Motor neuron (in vitro differentiated cells): ENCODE data around the gene GMCL1. TPM values are rescaled to one million over a fixed set of nuclear protein-coding genes. Genes with fewer than 3 reads are reported as not detected.

Source experiments
- ATAC-seq, 8 experiments: fragments of 200-7000 bp; cut with Tn5 transposase; replicated peaks in 6 of 8; 2 replicates each; pipeline ENCODE4 v1.8.0; 2021; ENCODE audit warnings: mild to moderate bottlenecking in 8 of 8, moderate library complexity in 8 of 8
- H3K27ac ChIP-seq, 2 donors: fragments of 250-450 bp; sonication (Bioruptor Pico); 2 replicates each; pipeline ENCODE4 v1.9.0; 2021; ENCODE audit warnings: antibody characterized with exemption in 2 of 2, mild to moderate bottlenecking in 2 of 2, moderate library complexity in 1 of 2
- H3K4me1 ChIP-seq, 2 donors: fragments of 250-450 bp; sonication (Bioruptor Pico); replicated peaks in 1 of 2; 2 replicates each; pipeline ENCODE4 v1.6.1; 2021; ENCODE audit warnings: antibody characterized with exemption in 2 of 2, mild to moderate bottlenecking in 2 of 2, moderate library complexity in 1 of 2
- H3K4me3 ChIP-seq, 5 donors: fragments of 250-450 bp; sonication (Bioruptor Pico); 2 replicates each; pipeline ENCODE4 v1.9.0; 2021; ENCODE audit warnings: antibody characterized with exemption in 5 of 5, mild to moderate bottlenecking in 5 of 5, moderate library complexity in 4 of 5
- WGBS, 10 experiments: fragments of 450-650 bp; shearing (Covaris generic); methylation state at CpG; one replicate each; pipeline ENCODE4 v1.0.0; 2022; 5-methylcytosine and 5-hydroxymethylcytosine counted together
- in situ Hi-C, 9 experiments: fragments of 400-800 bp; cut with MboI; loops; one replicate each; pipeline ENCODE4 v1.15.0; 2021; ENCODE audit warnings: low sequenced_read_pairs in 9 of 9, low pct_unique_long_range_greater_than_20kb in 2 of 9; ENCODE audit not compliant: unreplicated experiment in 9 of 9
- total RNA-seq, 8 experiments: library from RNA; unstranded; fragments of 300-600 nt; gene quantifications; 2 replicates each; pipeline versions ENCODE4 v1.2.3 to v1.2.4, GENCODE V29; 2022

The GMCL1 gene, protein sequence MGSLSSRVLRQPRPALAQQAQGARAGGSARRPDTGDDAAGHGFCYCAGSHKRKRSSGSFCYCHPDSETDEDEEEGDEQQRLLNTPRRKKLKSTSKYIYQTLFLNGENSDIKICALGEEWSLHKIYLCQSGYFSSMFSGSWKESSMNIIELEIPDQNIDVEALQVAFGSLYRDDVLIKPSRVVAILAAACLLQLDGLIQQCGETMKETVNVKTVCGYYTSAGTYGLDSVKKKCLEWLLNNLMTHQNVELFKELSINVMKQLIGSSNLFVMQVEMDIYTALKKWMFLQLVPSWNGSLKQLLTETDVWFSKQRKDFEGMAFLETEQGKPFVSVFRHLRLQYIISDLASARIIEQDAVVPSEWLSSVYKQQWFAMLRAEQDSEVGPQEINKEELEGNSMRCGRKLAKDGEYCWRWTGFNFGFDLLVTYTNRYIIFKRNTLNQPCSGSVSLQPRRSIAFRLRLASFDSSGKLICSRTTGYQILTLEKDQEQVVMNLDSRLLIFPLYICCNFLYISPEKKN
- total RNA-seq: 10 to 100 TPM in 3 of 8 experiments, 1 to 10 TPM in 5; 6.4 to 19.5 (median 8.5) TPM

DNA sequence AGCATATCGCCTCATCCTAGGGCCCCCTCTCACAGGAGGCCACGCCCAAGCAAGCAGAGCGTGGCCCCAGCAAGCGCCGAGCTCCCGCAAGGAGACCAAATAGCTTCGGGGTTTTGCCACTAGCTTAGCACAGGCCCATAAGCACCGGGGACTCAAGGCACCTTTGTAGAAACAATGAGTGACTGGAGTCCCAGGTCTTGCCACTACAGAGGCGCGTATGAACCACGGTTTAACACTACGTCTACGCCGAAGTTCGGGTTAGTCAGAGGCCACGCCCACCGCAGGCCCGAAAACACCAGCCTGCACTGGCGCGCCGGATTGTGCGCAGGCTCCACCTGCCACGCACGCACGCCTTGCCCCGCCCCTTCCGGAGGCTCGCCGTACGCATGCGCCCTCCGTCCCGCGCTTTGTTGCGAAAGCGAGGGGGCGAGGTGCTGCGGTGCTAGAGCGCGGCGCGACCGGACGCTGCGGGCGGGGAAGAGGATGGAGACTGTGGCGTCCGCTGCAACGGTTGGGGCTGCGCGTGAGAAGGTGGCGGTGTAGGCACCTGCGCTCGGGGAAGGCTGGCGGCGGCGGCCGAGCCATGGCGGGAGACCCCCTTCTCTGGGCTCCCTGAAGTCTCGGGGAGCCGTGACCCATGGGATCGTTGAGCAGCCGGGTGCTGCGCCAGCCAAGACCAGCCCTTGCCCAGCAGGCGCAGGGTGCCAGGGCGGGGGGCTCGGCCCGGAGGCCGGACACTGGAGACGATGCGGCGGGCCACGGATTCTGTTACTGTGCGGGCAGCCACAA is at the start of gene GMCL1:
TSS of gene GMCL1 (plus strand) at position 405 of the 789 bp plus-strand sequence. CDS start at position 638, 233 bp downstream.
- H3K4me1 ChIP-seq: peaks cover 11 to 18% of the 10 kb centered on the region in 2 donors
- H3K4me3 ChIP-seq: peak within 1 kb of the TSS; percentile 57 to 91 (median 72)
- in situ Hi-C loops: no loop called here
- peak; percentile 85 to 95 (median 94) for ATAC-seq
- 0 to 3% (median 0%) methylated on average over 5 to 18 of the region's 74 CpGs; no CpG with 5 or more reads in 5 of the 10 experiments for WGBS, 10 experiments
- peak within 1 kb of the TSS; percentile 78 to 90 for H3K27ac ChIP-seq

DNA sequence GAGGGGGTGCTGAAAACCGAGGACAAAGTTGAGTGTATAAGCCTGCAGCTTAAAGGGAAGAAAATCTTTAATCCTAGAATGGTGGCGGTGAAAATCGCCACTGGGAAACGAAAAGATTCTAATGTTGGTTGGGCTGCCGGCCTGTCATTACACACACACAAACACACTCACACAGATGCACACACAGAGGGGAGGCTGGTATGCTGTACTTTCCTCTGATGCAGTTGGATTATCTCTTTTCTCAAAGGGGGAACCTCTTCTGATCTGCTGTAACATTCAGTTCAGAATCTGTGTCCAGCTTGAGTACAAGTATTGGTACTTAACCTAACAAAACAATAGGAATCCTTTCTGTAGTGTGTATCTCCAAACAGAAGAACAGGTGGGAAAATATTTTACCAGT is 48.5 kb upstream of the GMCL1 start:
- in situ Hi-C loops: no loop called here
- no peak for ATAC-seq

DNA sequence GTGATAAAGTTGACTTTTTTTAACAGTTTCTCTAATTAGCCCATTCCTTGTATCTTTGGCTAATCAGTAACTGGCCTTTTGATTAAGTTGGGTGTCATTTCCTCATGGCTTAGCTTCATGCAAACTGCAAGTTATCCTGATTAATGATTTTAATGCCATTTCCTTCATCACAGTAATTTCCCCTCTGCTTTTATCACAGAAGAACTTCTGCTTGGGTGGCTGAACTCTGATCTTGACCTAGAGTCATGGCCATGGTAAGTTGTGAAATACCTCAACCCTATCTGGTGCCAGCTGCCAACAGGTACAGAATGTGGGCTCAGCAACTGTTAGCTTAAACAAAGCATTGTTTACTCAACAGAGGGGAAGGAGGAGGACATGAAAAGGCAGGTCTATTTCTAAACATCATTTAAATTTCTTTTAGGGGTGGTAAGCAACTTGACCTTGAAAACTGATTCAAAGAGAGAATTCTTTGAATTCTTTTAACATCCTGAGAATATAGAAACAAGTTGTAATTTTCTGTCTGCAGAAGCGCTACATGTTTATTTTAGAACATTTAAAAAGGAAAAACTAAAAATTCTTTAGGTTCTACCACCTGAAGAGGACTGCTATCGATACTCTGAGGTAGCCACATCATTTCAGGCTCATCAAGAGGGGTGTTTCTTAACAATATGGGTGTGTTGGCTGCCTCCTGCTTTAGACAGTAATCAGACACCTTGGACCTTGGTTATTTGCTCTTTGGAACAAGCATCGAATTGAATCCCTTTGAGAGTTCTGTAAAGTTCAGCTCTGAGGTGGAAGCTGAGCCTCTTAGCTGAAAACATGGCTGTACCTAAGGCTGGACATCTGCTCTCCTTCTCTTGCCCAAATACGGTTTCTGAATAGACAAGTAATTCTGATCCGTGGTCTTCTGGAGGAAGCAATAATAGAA is 47.9 kb upstream of the GMCL1 start:
- ATAC-seq: no peak
- 72 to 95% (median 92%) methylated on average over 2 to 5 of the region's 5 CpGs; no CpG with 5 or more reads in 2 of the 10 experiments for WGBS, 10 experiments
- in situ Hi-C loops: no loop called here
- Histone ChIP-seq H3K4me1 (peaks cover 0 to 5% of the 10 kb centered on the region in 2 donors), H3K27ac (no peak overlapping the region), H3K4me3 (no peak overlapping the region)

More for the DNA sequence above, 48.5 kb upstream of the GMCL1 start:
- H3K4me1 ChIP-seq: peaks cover 0 to 5% of the 10 kb centered on the region in 2 donors
- no peak overlapping the region for H3K4me3 ChIP-seq
- H3K27ac ChIP-seq: no peak overlapping the region
- 20 to 90% (median 64%) methylated on average over 1 to 5 of the region's 5 CpGs; no CpG with 5 or more reads in 3 of the 10 experiments for WGBS, 10 experiments

GRCh38 chr2:69784228-69784627 is 45.2 kb upstream of the GMCL1 start:
- WGBS, 10 experiments: 78 to 100% (median 87%) methylated on average over 3 to 5 of the region's 5 CpGs
- H3K4me3 ChIP-seq: no peak overlapping the region
- H3K27ac ChIP-seq: no peak overlapping the region
- in situ Hi-C loops: no loop called here
- peaks cover under 1 to 6% of the 10 kb centered on the region in 2 donors for H3K4me1 ChIP-seq
- no peak for ATAC-seq

DNA sequence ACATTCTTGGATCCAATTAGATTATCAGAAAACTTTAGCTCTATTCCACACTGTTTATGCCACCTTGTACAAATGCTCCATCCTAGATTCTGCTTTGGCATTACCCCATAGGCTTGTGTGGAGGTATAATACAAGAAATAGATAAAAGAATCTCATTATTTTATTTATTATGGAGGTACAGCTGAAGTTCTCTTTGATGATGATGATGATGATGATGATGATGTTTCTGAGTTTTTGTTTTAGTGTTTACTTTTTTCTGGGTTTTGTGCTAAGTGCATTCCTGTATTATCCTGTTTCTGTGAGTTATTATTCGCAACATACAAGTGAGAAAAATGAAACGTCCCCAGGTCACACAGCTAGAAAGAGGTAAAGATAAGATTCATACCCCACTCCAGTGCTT is 44.1 kb upstream of the GMCL1 start:
- Histone ChIP-seq H3K4me3 (no peak overlapping the region), H3K27ac (no peak overlapping the region), H3K4me1 (peaks cover 10 to 17% of the 10 kb centered on the region in 2 donors)
- no peak for ATAC-seq
- in situ Hi-C loops: no loop called here
- whole genome bisulfite sequencing, 10 experiments: 80 to 100% (median 89%) methylated on average over 1 to 2 of the region's 2 CpGs; no CpG with 5 or more reads in 3 of the 10 experiments

- H3K4me3 ChIP-seq: no peak overlapping the region
- ATAC-seq: no peak
- WGBS, 10 experiments: 10 to 100% (median 76%) methylated on average over 1 to 4 of the region's 4 CpGs; no CpG with 5 or more reads in 1 of the 10 experiments
- in situ Hi-C loops: no loop called here
- no peak overlapping the region for H3K27ac ChIP-seq
- peaks cover 18 to 23% of the 10 kb centered on the region in 2 donors for H3K4me1 ChIP-seq
These were observed 43.4 kb upstream of the GMCL1 start for GRCh38 chr2:69786052-69786560.

- H3K4me3 ChIP-seq: no peak overlapping the region
- peak overlapping the region in 1 of 2 donors; percentile 15 for H3K27ac ChIP-seq
- H3K4me1 ChIP-seq: peaks cover 18 to 20% of the 10 kb centered on the region in 2 donors
- 24 to 73% (median 36%) methylated on average over 2 to 7 of the region's 7 CpGs; no CpG with 5 or more reads in 4 of the 10 experiments for WGBS, 10 experiments
- ATAC-seq: peak; percentile 27 to 93 (median 80)
- in situ Hi-C loops: no loop called here
These were observed 40.2 kb upstream of the GMCL1 start for GRCh38 chr2:69789175-69789721.

GRCh38 chr2:69789772-69790600 is 39.5 kb upstream of the GMCL1 start:
- in situ Hi-C loops: no loop called here
- Histone ChIP-seq H3K4me3 (peak overlapping the region in 1 of 5 donors; percentile 7), H3K27ac (peak overlapping the region in 1 of 2 donors; percentile 15), H3K4me1 (peaks cover 18 to 20% of the 10 kb centered on the region in 2 donors)
- ATAC-seq: peak; percentile 44 to 90 (median 59)
- WGBS, 10 experiments: 0 to 47% (median 17%) methylated on average over 1 to 5 of the region's 7 CpGs; no CpG with 5 or more reads in 2 of the 10 experiments

DNA sequence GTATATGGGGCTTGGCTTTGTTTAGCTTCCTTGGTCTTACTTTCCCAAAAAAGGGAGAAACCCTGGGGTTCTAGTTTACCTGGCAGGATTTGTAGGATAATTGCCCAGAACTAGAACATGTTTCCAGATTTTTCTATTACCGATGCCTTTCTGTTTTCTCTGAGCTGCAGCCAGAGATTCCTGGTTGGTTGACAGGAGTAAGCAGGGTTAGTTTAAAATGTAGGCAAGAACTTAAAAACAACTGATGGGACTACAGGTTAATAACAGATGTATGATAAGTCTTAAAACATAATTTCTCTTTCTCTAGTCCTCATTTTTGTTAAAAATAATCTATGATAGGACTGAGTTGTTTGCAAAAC is 38.9 kb upstream of the GMCL1 start:
- H3K4me3 ChIP-seq: no peak overlapping the region
- peaks cover 18 to 20% of the 10 kb centered on the region in 2 donors for H3K4me1 ChIP-seq
- 14 to 100% (median 77%) methylated on average over 1 of the region's 1 CpG; no CpG with 5 or more reads in 1 of the 10 experiments for WGBS, 10 experiments
- peak overlapping the region in 1 of 2 donors; percentile 15 for H3K27ac ChIP-seq
- no peak for ATAC-seq
- in situ Hi-C loops: no loop called here

- in situ Hi-C loops: no loop called here
- peaks cover 18 to 20% of the 10 kb centered on the region in 2 donors for H3K4me1 ChIP-seq
- no peak for ATAC-seq
- no peak overlapping the region for H3K4me3 ChIP-seq
- H3K27ac ChIP-seq: no peak overlapping the region
These were observed 38.4 kb upstream of the GMCL1 start for GRCh38 chr2:69791045-69791444.

- WGBS, 10 experiments: 100% methylated on average over 1 of the region's 1 CpG; no CpG with 5 or more reads in 8 of the 10 experiments
- Histone ChIP-seq H3K4me1 (peaks cover 29% of the 10 kb centered on the region in 2 donors), H3K4me3 (no peak overlapping the region), H3K27ac (no peak overlapping the region)
- peak in 1 of 8 experiments; percentile 7 for ATAC-seq
- in situ Hi-C loops: no loop called here
These were observed 33.3 kb upstream of the GMCL1 start for GRCh38 chr2:69796174-69796573.
